Endodermal cell (in vitro differentiated cells): ENCODE measurements around the gene CACNG1. TPM values are rescaled to one million over a fixed set of nuclear protein-coding genes. Genes with fewer than 3 reads are reported as not detected.

Source experiments
- DNase-seq: peaks from one replicate; pipeline ENCODE4 v3.0.0-alpha.2; 2017
- H3K27ac ChIP-seq: 2 replicates; pipeline ENCODE4 v1.5.1; 2013; ENCODE audit warnings: mild to moderate bottlenecking, low read depth, low read length, moderate library complexity
- H3K27me3 ChIP-seq: 2 replicates; pipeline ENCODE4 v1.6.1; 2013; ENCODE audit warnings: mild to moderate bottlenecking, low read length, moderate library complexity; ENCODE audit not compliant: insufficient read depth, control insufficient read depth, poor library complexity, severe bottlenecking
- H3K36me3 ChIP-seq: 2 replicates; pipeline ENCODE4 v1.7.0; 2013; ENCODE audit warnings: mild to moderate bottlenecking, low read length, moderate library complexity; ENCODE audit not compliant: control insufficient read depth, insufficient read depth
- H3K4me1 ChIP-seq: one replicate; pipeline ENCODE4 v1.7.0; 2013; ENCODE audit warnings: low read length; ENCODE audit not compliant: control insufficient read depth, insufficient read depth
- H3K4me3 ChIP-seq: 2 replicates; pipeline ENCODE4 v1.5.1; 2013; ENCODE audit warnings: mild to moderate bottlenecking, low read length, moderate library complexity
- H3K9ac ChIP-seq: 2 replicates; pipeline ENCODE4 v1.6.1; 2013; ENCODE audit warnings: mild to moderate bottlenecking, low read length, moderate library complexity; ENCODE audit not compliant: poor library complexity, severe bottlenecking; ENCODE audit errors: extremely low read depth
- H3K9me3 ChIP-seq: 2 replicates; pipeline ENCODE4 v1.6.1; 2013; ENCODE audit warnings: mild to moderate bottlenecking, low read length, moderate library complexity; ENCODE audit not compliant: control insufficient read depth
- H3K27ac Mint-ChIP-seq: 2 replicates; pipeline ENCODE4 v1.8.0; 2020; ENCODE audit warnings: mixed read lengths
- H3K27me3 Mint-ChIP-seq: 2 replicates; pipeline ENCODE4 v1.8.0; 2021; ENCODE audit warnings: mild to moderate bottlenecking, mixed read lengths; ENCODE audit not compliant: insufficient read depth
- H3K36me3 Mint-ChIP-seq: 2 replicates; pipeline ENCODE4 v1.8.0; 2020; ENCODE audit warnings: low read depth, mixed read lengths
- H3K4me1 Mint-ChIP-seq: 2 replicates; pipeline ENCODE4 v1.8.0; 2020; ENCODE audit warnings: mixed read lengths
- H3K4me3 Mint-ChIP-seq: 2 replicates; pipeline ENCODE4 v1.8.0; 2020; ENCODE audit warnings: mild to moderate bottlenecking, moderate library complexity, mixed read lengths
- H3K9me3 Mint-ChIP-seq: 2 replicates; pipeline ENCODE4 v1.8.0; 2020; ENCODE audit warnings: mild to moderate bottlenecking, mixed read lengths
- CTCF ChIP-seq: fragments of 200-600 bp; sonication (generic); conservative IDR thresholded peaks from 2 replicates; pipeline ENCODE4 v1.5.0; 2021; ENCODE audit warnings: antibody characterized with exemption, mild to moderate bottlenecking
- WGBS, 2 experiments: methylation state at CpG; one replicate each; pipeline versions ENCODE4 v1.1.5 to v1.1.7; 2013; ENCODE audit warnings: missing lambda C conversion rate in 2 of 2, mixed read lengths in 1 of 2; ENCODE audit not compliant: insufficient coverage in 1 of 2, insufficient read length in 1 of 2; 5-methylcytosine and 5-hydroxymethylcytosine counted together
- total RNA-seq, 2 donors: library from RNA; stranded (reverse); fragmentation: NEBNext Ultra II Directional in 1 of 2; extraction: Animal tissue kit (Norgen Biotek cat#: 25700) in 1 of 2; gene quantifications; 2 replicates in 1 of 2; 3 replicates in 1 of 2; pipeline ENCODE4 v1.2.1, GENCODE V29; 2021

Gene CACNG1
- total RNA-seq, 2 donors from 2014 or later, result not detected

- Mint-ChIP-seq H3K4me3 (no peak overlapping the region), H3K9me3 (peaks cover 8% of the 10 kb centered on the region), H3K27me3 (no peaks in the 10 kb centered on the region), H3K36me3 (peaks cover 38% of the 10 kb centered on the region), H3K4me1 (no peaks in the 10 kb centered on the region), H3K27ac (no peak overlapping the region)
- no peak for TF ChIP-seq CTCF
- Histone ChIP-seq H3K4me1 (no peaks in the 10 kb centered on the region), H3K27me3 (no peaks in the 10 kb centered on the region), H3K27ac (no peak overlapping the region), H3K4me3 (no peak overlapping the region), H3K9ac (no peak overlapping the region), H3K9me3 (peaks cover 9% of the 10 kb centered on the region), H3K36me3 (peaks cover 50% of the 10 kb centered on the region)
- WGBS, 2 experiments, result 100% methylated on average over 2 of the region's 3 CpGs
- DNase-seq, result no peak
Measured at GRCh38 chr17:67085406-67085805, 41.1 kb downstream of the CACNG1 start.

- peaks cover 48% of the 10 kb centered on the region for H3K36me3 ChIP-seq
- Mint-ChIP-seq H3K9me3 (peaks cover 8% of the 10 kb centered on the region), H3K36me3 (peaks cover 41% of the 10 kb centered on the region), H3K4me3 (no peak overlapping the region), H3K27ac (no peak overlapping the region), H3K4me1 (no peaks in the 10 kb centered on the region), H3K27me3 (no peaks in the 10 kb centered on the region)
- no peak overlapping the region for H3K9ac ChIP-seq
- no peaks in the 10 kb centered on the region for H3K27me3 ChIP-seq
- 97 to 100% methylated on average over 3 of the region's 3 CpGs for WGBS, 2 experiments
- no peak for DNase-seq
- no peak overlapping the region for H3K4me3 ChIP-seq
- H3K27ac ChIP-seq, result no peak overlapping the region
- H3K4me1 ChIP-seq, result no peaks in the 10 kb centered on the region
- TF ChIP-seq CTCF, result no peak
- H3K9me3 ChIP-seq, result peaks cover 10% of the 10 kb centered on the region
Measured at GRCh38 chr17:67088639-67089038, 44.3 kb downstream of the CACNG1 start.

GRCh38 chr17:67090341-67090740, 46.0 kb downstream of the CACNG1 start:
- H3K9ac ChIP-seq, result no peak overlapping the region
- peaks cover 39% of the 10 kb centered on the region for H3K36me3 ChIP-seq
- Mint-ChIP-seq H3K9me3 (peaks cover 8% of the 10 kb centered on the region), H3K4me3 (no peak overlapping the region), H3K27me3 (no peaks in the 10 kb centered on the region), H3K27ac (no peak overlapping the region), H3K4me1 (no peaks in the 10 kb centered on the region), H3K36me3 (peaks cover 43% of the 10 kb centered on the region)
- DNase-seq, result no peak
- H3K27ac ChIP-seq, result no peak overlapping the region
- no peaks in the 10 kb centered on the region for H3K4me1 ChIP-seq
- no peak for TF ChIP-seq CTCF
- no peak overlapping the region for H3K4me3 ChIP-seq
- peaks cover 10% of the 10 kb centered on the region for H3K9me3 ChIP-seq
- no peaks in the 10 kb centered on the region for H3K27me3 ChIP-seq
